HPDE6-E6E7 (cell line): ENCODE measurements around the gene ACSBG1.

ENCODE experiments used
- DNase-seq: peaks from one replicate; pipeline ENCODE4 v3.0.0; 2011; ENCODE audit warnings: missing footprints; ENCODE audit errors: extremely low spot score

The ACSBG1 gene

GRCh38 chr15:78234515-78235040 lies at the start of gene ACSBG1:
Gene ACSBG1, minus strand, starts transcription at chr15:78234565. Its CDS starts 64 bp downstream, at chr15:78234501.
- DNase-seq: no peak

GRCh38 chr15:78282324-78282723 lies 48.0 kb upstream of the ACSBG1 start:
- no peak for DNase-seq

GRCh38 chr15:78280319-78281072 lies 46.1 kb upstream of the ACSBG1 start:
- no peak for DNase-seq

- DNase-seq: no peak
Observed at GRCh38 chr15:78276064-78276943, 41.9 kb upstream of the ACSBG1 start.

GRCh38 chr15:78274994-78275393 lies 40.6 kb upstream of the ACSBG1 start:
- DNase-seq: no peak

- no peak for DNase-seq
Observed at GRCh38 chr15:78272776-78273175, 38.4 kb upstream of the ACSBG1 start.

GRCh38 chr15:78272316-78272715 lies 38.0 kb upstream of the ACSBG1 start:
- no peak for DNase-seq

- no peak for DNase-seq
Observed at GRCh38 chr15:78266806-78267205, 32.4 kb upstream of the ACSBG1 start.

- DNase-seq: no peak
Observed at GRCh38 chr15:78266229-78266628, 31.9 kb upstream of the ACSBG1 start.

GRCh38 chr15:78265752-78266224 lies 31.4 kb upstream of the ACSBG1 start:
- DNase-seq: peak; percentile 65

GRCh38 chr15:78265137-78265460 lies 30.7 kb upstream of the ACSBG1 start:
- no peak for DNase-seq

- no peak for DNase-seq
Observed at GRCh38 chr15:78264304-78265136, 30.2 kb upstream of the ACSBG1 start, which contains the start of gene DNAJA4. Gene DNAJA4, plus strand, starts transcription at chr15:78264562. Its CDS starts 202 bp downstream, at chr15:78264764.

- no peak for DNase-seq
Observed at GRCh38 chr15:78263907-78264303, 29.5 kb upstream of the ACSBG1 start.

- DNase-seq: no peak
Observed at GRCh38 chr15:78263351-78263781, 29.0 kb upstream of the ACSBG1 start.

GRCh38 chr15:78261062-78261461 lies 26.7 kb upstream of the ACSBG1 start:
- DNase-seq: no peak

GRCh38 chr15:78260489-78260888 lies 26.1 kb upstream of the ACSBG1 start:
- DNase-seq: no peak

GRCh38 chr15:78259232-78259631 lies 24.9 kb upstream of the ACSBG1 start:
- DNase-seq: no peak

GRCh38 chr15:78257681-78258080 lies 23.3 kb upstream of the ACSBG1 start:
- no peak for DNase-seq

GRCh38 chr15:78256044-78256437 lies 21.7 kb upstream of the ACSBG1 start:
- no peak for DNase-seq

- no peak for DNase-seq
Observed at GRCh38 chr15:78255421-78256043, 21.2 kb upstream of the ACSBG1 start.

- DNase-seq: no peak
Observed at GRCh38 chr15:78251136-78251535, 16.8 kb upstream of the ACSBG1 start.
